Stimulated activated CD8-positive, alpha-beta memory T cell treated with anti-CD3 and anti-CD28 coated beads, Interleukin-2, amount 100 ng/mL, for 1 hour (primary cell): ENCODE measurements around the gene DHRSX.
"Not testable (repeated sequence)": the region's sequence is repeated elsewhere in the genome, so short reads cannot be mapped to it uniquely, and the experiment has no call there.

Experiments
- DNase-seq, 2 donors: peaks; one replicate each; pipeline ENCODE4 v3.0.0-alpha.2; 2020; ENCODE audit warnings: low read depth in 2 of 2

Gene DHRSX

DNA sequence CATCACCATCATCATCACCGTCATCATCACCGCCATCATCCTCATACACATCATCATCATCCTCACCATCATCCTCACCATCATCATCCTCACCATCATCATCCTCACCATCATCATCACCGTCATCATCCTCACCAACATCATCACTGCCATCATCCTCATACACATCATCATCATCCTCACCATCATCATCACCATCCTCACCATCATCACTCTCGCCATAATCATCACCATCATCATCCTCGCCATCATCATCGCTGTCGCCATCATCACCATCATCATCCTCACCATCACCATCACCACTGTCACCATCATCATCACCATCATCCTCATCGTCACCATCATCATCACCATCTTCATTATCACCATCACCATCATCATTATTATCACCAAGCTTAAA, 19.8 kb upstream of the DHRSX start:
- DNase-seq, result no peak

DNA sequence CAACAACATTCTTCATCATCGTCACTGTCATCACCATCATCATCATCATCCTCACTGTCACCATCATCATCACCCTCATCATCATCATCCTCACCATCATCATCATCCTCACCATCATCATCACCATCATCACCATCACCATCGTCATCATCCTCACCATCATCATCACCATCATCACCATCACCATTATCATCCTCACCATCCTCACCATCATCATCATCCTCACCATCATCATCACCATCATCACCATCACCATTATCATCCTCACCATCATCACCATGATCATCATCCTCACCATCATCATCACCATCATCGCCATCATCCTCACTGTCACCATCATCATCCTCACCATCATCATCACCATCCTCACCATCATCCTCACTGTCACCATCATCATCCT, 18.9 kb upstream of the DHRSX start:
- DNase-seq, result not testable (repeated sequence)

DNA sequence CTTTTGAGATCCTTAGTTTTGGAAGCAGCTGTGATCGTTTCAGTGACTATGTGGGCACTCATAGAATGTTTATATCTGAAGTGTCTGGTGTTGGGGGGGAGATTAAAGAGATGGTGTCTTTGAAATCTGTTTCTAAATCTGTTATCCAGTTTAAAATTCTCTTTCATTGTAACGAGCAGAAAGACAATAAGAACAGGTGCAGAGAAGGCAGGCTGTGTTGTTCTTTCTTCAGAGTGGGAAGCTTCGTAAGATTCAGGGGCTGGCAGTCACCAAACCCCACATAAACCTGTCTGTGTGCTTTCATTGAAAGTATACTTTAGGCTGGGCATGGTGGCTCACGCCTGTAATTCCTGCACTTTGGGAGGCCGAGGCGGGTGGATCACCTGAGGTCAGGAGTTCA, 16.3 kb upstream of the DHRSX start:
- DNase-seq, result no peak

DNA sequence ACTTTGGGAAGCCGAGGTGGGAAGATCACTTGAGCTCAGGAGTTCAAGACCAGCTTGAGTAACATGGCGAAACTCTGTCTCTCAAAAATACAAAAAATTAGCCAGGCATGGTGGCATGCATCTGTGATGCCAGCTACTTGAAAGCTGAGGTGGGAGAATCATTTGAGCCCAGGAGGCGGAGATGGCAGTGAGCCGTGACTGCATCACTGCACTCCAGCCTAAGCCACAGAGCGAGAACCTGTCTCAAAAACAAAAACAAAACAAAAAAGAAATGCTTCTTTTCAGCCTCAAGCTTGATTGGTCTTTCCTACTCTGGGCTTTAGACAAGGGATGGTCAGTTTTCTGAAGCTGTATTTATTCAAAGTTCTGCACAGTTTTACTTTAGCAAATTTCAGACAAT, 15.8 kb upstream of the DHRSX start:
- no peak for DNase-seq

DNA sequence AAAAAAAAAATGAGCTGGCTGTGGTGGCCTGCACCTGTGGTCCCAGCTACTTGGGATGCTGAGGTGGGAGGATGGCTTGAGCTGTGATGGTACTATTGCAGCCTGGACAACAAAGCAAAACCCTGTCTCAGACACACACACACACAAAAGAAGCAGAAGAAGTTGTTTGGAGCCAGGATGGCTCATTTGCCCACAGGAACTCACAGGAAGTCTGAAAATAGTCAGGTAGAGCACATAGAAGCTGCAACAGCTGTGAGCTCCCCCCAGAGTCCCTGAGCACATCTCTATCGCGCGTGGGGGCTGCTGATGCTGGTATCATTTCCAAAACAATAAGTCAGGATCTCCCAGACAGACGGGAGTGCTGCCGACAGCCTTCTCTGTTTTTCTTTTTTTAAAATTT, 13.4 kb upstream of the DHRSX start:
- DNase-seq, result no peak

DNA sequence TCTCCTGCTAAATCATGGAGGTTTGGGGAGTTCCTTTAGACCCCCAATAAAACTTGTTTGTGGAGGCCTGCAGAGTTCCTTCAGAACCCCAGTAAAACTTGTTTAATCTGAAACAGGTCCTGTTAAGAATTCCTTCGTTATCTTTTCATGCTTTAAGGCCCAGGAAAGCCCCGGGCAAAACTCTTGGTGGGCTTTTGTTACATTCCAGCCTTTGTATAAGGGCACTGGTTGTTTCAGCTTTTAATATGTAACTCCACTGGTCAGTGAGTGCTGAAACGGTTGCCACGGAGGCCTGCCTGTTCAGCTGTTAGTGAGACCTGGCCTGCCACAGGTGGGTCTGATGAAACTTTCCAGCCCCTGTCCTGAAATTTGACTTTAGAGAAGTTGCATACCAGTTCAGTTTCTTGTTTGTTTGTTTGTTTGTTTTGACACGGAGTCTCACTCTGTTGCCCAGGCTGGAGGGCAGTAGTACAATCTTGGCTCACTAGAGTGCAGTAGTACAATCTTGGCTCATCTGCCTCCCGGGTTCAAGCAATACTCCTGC, 12.4 kb upstream of the DHRSX start:
- DNase-seq, result no peak

DNA sequence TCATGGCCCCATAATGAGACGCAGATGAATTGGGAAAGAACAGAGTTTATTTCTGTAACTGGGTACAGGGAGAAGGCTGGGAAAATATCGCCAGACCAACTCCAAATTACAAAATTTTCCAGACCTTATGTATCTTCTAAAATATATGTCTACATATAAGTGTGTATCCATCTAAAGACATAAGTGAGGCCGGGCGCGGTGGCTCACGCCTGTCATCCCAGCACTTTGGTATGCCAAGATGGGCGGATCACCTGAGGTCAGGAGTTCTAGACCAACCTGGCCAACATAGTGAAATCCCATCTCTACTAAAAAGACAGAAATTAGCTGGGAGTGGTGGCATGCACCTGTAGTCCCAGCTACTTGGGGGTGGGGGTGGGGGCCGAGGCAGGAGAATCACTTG, 11.7 kb upstream of the DHRSX start:
- no peak for DNase-seq

DNA sequence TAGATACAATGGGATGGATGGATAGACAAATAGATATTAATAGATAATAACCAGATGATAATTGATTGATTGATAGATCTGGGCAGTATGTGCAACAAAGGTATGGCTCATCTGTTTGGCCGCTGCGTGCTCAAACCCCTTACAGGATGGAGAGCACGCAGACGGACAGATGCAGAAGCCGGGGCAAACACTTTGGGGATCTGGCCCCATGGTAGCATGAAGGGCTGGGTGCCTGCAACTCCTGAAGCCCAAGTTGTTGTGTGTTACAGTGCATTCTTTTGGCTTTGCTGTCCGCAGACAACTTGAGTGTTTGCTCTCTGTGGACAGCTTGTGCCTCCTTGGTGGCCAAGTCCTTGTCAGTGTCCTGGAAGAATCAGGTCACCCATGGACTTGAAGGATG, 10.6 kb upstream of the DHRSX start:
- no peak for DNase-seq

DNA sequence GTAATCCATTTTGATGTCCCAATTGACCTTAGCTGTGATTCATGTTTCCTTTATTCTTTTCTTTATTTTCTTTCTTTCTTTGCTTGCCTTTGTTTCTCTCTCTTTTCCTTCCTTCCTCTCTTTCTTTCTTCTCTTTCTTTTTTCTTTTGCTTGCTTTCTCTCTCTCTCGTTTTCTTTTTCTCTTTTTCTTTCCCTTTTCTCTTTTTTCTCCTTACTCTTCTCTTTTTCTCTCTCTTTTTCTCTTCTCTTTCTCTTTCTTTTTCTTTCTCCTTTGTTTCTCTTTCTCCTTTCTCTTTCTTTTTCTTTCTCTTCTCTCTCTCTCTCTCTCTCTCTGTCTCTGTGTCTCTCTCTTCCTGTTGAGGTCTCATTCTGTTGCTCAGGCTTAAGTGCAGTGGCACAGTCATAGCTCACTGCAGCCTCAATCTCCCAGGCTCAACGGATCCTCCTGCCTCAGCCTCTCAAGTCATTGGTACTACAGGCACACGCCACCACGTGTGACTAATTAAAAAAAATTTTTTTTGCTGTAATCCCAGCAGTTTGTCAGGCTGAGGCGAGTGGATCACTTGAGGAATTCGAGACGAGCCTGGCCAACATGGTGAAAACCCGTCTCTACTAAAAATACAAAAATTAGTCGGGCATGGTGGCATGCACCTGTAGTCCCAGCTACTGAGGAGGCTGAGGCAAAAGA, 8.0 kb upstream of the DHRSX start:
- no peak for DNase-seq

DNA sequence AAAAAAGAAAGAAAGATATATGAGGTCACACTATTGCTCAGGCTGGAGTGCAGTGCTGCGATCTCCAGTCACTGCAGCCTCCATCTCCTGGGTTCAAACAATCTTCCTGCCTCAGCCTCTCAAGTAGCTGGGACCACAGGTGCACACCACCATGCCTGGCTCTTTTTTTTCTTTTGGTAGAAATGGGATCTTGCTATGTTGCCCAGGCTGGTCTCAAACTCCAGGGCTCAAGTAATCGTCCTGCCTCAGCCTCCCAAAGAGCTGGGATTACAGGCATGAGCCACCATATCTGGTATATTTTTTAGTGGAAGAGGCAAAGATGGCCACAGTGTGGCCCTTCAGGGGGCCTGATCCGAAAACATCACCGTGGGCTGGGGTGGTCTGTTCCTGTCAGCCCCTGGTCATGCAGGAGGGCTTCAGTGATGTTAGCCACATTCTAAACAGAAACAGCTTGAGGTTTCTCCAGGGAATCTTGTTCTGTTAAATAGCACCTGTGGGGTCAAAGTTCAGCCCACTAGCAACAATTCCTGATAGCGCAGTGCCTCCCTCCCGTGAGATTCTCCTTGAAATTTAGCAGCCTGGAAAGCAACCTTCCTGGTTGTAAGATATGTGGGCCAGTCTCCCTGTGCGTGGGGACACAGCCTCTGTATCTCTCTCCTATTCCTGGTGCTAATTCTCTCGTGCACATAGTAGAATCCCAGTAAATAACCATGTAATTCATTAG, 7.3 kb upstream of the DHRSX start:
- no peak for DNase-seq

DNA sequence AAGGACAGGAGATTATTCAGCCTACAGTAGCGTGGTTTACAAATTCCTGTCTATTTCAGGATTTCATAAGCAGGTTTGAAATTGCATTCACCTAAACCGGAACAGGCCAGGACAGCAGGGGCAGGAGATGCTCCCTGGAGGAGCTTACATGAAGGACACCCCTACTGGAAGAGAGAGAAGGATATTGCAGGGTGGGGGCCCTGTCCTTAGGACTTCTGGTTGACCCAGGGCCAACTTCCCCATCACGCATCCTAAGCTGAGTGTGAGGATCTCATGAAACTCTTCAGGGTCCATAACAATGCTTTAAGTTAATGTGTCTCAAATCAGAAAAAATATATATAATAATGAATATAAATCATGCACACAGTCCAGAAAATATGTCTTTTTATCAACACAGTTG, 6.4 kb upstream of the DHRSX start:
- DNase-seq, result no peak

DNA sequence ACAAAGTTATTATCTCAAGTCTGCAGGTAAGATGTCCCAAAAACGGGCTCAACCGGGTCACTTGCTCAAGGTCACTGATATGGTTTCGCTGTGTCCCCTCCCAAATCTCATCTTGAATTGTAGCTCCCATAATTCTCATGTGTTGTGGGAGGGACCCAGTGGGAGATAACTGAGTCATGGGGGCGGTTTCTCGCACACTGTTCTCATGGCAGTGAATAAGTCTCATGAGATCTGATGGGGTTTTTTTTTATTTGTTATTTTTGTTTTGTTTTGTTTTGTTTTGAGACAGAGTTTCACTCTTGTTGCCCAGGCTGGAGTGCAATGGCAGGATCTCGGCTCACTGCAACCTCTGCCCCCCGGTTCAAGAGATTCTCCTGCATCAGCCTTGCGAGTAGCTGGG, 4.6 kb upstream of the DHRSX start:
- DNase-seq, result not testable (repeated sequence)

DNA sequence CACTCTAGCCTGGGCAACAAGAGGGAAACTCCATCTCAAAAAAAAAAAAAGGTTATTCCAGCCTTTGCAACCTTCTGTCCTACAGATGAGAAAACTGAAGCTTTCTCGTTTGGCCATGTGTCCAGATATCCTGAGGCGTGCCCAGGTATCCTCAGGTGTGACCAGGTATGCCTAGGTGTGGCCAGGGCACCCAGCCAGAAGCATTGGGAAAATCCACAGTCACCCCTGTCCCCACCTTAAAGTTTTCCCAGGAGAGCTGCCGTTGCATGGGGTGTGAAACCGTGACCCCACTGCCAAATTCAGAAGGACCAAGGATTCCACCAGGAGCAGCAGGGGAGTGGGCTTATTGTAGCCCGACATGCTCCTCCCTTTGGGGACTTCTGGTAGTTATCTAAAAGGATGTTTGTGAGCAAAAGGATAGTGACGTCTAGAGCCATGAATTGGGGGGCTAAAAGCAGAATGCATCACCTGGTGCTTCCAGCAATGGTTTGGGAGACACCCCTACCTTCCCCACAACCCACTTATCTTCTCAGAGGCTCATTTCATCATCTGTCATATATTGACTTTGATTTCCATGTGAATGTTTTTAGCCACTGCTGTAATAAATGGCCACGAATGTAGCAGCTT, 4.0 kb upstream of the DHRSX start:
- DNase-seq, result no peak

DNA sequence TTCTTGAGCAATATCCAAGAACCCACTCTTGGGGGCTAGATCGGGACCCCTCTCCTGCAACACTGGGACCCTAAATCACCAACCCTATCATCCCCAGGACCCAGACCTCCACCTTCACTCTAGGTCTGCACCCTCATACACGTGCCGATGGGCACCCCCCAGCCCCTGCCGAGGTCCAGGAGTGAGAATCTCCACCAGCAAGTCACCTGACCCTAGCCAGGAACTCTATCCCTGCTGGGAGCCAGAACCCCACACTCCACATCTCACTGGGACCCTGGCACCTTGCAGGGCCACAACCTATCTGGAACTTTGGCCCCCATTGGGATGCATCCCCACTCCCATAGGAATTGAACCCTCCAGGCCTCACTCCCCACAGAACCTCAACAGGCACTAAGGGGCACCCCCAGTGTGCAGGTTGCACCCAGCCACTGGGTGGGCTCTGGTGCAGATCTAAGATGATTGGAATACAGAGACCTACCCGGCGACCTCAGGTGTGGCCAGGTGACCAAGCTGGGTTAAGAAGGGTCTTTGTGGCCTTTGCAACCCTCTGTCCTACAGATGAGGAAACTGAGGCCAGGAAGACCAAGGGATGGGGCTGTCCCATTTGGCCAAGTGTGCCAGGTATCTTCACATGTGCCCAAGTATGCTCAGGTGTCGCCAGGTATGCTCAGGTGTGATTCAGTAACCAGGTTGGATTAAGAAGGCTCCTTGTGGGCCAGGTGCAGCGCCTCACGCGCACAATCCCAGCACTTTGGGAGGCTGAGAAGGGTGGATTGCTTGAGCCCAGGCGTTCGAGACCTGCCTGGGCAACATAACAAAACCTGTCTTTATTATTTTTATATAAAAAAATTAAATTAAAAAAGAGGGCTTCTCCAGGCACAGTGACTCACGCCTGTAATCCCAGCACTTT, 3.1 kb upstream of the DHRSX start:
- no peak for DNase-seq

DNA sequence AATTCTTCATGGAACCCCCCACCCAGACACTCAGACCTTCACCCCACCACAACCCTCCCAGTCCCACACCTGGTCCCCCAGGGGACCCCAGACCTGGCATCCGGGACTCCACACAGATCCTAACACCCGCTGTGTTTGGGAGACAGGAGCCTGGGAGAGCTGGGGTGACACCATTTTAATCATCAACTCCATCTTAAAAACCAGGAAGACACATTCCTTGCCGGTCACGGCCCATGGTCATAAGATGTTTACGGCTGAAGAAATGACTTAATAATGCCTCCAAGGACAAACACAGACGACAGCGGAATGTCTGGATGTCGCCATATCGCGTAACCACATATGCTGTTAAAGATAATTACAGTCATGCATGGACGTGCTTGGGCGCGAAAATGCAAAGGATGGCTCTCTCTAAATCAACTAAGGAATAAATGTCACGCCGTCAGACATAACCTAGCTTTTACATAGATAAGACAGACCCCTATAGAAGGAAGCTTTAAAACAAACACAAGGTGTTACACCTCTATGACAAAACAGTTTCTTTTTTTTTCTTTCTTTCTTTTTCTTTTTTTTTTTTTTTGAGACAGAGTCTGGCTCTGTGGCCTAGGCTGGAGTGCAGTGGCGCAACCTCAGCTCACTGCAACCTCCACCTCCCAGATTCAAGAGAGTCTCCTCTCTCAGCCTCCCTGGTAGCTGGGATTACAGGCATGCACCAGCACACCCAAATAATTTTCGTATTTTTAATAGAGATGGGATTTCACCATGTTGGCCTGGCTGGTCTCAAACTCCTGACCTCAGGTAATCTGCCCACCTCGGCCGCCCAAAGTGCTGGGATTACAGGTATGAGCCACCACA, 2.1 kb upstream of the DHRSX start:
- DNase-seq, result no peak

DNA sequence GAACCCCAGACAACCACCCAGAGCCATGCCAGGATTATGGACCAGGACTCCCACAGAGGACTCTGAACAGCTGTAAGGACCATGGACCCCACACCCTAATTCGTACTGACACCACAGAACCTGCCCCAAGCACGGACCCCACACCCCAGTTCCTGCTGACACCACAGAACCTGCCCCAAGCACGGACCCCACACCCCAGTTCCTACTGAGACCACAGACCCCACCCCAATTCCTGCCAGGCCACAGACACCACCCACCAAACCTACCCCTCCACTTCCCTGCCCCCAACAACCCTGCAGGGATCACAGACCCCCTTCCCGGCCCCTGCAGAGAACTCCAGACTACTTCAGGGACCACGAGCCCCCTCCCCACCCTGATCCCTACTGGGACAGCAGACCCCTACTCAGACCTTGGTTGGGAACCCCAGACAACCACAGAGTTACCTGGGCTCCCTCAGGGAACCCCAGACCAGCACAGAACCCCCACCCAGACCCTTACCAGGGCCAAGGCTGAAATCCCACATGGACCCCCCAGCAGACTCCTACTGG, 1.4 kb upstream of the DHRSX start:
- DNase-seq, result no peak

DNA sequence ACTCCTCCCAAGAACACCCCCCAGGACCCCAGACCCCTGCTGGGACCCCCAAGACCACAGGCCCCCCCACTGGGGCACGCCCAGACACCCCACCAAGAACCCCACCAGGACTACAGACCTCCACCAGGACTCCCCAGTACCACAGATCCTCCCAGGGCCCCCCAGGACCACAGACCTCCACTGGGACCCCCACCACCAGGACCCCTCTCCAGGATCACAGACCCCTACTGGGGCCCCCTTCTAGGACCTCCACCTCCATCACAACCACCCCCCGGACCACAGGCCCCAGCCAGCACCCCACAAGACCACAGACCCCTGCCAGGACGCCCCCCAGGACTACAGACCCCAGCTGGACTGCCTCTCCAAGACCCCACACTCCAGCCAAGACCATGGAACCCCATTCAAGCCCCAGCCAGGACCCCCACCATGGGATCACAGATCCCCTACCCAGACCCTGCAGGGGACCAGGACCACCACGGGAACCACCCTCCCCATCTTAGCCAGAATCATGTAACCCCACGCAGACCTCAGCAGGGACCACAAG, 855 bp upstream of the DHRSX start:
- no peak for DNase-seq

DNA sequence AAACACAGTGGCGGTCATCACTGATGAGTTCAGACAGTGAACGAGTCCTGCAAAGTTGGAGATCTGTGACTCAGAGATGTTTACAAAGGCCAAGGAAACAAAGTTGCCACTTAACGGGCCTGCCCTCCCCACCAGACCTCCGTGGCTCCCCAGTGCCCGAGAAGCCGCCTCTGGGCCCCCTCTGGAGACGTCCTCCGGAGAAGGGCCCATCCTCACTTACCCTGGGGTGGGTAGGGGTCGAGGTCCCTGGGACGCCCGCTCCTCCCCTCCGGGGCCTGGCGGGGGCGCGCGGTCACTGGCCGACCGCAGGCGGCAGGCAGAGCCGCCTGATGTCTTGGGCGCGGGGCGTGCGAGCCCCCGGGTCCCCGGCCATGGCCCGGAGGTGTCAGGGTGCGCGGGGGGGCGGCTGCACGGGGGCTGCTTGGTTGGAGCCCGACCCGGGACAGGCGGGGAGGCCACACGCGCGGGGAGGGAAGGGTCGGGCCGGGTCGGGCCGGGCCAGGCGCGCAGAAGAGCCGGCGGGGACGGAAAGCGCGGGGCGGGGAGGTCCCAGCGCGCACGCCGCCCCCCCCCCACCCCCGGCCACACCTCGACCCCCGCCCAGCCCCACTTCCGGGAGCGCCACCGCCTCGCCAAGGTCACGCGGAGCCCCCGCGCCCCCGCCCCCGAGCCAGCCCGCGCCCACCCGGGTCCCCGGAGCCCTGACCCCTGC, 529 bp downstream of the DHRSX start:
- DNase-seq, result peak in 1 of 2 donors; percentile 12

DNA sequence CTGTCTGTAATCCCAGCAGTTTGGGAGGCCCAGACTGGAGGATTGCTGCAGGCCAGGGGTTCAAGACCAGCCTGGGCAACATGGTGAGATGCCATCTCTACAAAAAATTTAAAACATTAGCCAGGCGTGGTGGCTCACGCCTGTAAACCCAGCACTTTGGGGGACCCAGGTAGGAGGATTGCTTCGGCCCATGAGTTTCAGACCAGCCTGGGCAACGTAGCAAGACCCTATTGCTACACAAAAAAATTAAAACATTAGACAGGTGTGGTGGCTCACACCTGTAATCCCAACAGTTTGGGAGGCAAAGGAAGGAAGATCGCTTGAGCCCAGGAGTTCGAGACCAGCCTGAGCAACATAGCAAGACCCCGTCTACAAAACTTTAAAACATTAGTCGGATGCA, 1.3 kb downstream of the DHRSX start:
- DNase-seq, result no peak
